DMS153 treated with DMSO at 0.1 percent for 48 hours (cell line): ENCODE results near the gene HPS4.
"Not testable (repeated sequence)": the region's sequence is repeated elsewhere in the genome, so short reads cannot be mapped to it uniquely, and the experiment has no call there.

Experiments used
- DNase-seq: peaks from one replicate; lab custom pipeline; 2025; ENCODE audit not compliant: unreplicated experiment; lab: John Stamatoyannopoulos, UW

The HPS4 gene

DNA sequence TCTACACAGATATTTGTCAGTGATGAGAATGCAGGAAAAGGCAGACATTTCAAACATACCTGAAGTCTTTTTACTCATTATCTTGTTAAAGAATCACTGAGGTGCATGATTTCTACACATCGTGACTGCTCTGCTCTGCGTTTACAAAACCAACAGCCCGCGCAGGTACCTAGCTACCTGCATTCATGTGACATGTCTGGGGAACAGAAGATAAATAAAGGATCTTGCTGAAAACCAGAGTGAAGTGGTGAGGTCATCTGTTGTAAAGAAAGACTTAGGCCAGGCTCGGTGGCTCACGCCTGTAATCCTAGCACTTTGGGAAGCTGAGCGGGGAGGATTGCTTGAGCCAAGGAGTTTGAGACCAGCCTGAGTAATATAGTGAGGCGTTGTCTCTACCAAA lies 38.8 kb downstream of the HPS4 start:
- DNase-seq: peak; percentile 12

- DNase-seq: no peak
These were observed 39.5 kb downstream of the HPS4 start for GRCh38 chr22:26443901-26444690.

GRCh38 chr22:26442086-26442756 lies 41.4 kb downstream of the HPS4 start:
- no peak for DNase-seq

GRCh38 chr22:26439559-26439958 lies 44.0 kb downstream of the HPS4 start:
- DNase-seq: no peak

DNA sequence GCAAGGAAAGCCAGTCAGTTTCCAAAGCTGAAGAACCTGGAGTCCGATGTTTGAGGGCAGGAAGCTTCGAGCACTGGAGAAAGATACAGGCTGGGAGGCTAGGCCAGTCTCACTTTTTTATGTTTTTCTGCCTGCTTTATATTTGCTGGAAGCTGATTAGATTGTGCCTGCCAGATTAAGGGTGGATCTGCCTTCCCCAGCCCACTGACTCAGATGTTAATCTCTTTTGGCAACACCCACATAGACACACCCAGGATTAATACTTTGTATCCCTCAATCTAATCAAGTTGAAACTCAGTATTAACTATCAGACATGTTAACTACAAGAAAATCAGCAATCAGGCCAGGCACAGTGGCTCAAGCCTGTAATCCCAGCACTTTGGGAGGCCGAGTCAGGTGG lies 44.8 kb downstream of the HPS4 start:
- not testable (repeated sequence) for DNase-seq

- DNase-seq: no peak
These were observed 45.7 kb downstream of the HPS4 start for GRCh38 chr22:26437694-26438392.

GRCh38 chr22:26436903-26437515 lies 46.6 kb downstream of the HPS4 start:
- no peak for DNase-seq

GRCh38 chr22:26435327-26436093 lies 48.1 kb downstream of the HPS4 start:
- no peak for DNase-seq

DNA sequence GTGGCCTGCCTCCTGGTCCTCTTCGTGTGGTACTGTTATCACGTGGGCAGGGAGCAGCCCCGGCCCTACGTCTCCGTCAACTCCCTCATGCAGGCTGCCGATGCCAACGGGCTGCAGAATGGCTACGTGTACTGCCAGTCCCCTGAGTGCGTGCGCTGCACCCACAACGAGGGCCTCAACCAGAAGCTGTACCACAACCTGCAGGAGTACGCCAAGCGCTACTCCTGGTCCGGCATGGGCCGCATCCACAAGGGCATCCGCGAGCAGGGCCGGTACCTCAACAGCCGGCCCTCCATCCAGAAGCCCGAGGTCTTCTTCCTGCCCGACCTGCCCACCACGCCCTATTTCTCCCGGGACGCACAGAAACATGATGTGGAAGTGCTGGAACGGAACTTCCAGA lies 49.8 kb downstream of the HPS4 start:
- no peak for DNase-seq

DNA sequence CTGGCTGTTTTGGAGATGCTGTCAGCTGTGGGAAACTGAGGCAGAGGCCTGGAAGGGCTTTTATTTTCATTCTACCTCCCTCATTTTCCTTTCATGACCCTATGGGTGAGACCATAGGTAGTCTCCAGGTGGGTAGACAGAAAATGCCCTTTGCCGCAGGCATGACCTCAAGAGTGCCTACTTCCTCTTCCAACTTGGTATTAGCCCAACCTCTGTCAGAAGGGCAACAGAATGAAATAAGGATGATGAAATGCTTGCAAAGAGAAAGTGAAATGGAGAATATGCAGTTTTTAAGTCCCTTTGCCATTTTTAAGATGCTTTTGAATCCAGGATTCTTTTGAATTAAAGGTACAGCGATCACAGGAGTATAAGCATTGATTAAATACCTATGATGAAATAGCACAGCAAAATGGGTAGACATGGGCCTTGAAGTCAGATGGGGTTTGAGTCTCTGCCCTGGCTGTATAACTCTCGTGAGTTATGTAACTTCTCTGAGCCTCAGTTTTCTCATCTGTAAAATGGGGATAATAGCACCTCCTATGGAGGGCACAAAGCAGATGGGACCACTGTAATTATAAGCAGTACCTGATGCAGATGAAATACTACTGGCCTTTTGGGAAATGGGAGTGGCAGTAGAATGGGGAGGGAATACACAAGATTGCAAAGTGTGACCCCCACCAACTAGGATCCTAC lies 50.8 kb downstream of the HPS4 start:
- no peak for DNase-seq

DNA sequence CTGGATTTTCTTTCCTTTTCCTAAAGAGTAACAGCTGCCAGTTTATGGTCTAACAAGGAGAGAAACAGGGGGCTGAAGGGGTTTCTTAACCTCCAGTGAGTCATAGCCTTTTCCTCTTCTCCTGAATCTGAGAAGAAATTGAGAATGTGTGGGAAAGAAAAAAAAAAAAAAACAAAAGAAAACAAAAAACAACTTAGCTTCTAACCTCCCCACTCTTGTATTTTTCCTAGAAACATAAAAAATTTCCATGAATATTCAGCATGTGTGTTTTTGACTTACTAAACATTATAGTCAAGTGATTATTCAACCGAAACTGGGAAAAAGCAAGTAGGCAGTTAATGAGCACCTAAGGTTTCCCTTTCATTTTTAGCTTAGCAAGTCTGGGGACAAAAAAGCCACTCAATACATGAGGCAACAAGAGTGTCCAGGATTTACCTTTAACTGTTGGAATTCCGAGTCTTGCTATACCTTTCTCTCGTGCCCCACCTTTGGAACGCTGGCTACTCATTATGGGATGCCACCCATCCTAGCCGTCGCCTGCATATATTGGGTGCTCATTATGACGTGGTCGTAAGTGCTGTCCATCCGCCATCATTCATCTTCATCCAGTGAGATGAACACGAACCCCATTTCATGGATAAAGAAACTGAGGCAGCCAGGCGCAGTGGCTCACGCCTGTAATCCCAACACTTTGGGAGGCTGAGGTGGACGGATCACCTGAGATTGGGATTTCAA lies 52.2 kb downstream of the HPS4 start:
- DNase-seq: no peak

- DNase-seq: no peak
These were observed 53.0 kb downstream of the HPS4 start for GRCh38 chr22:26430600-26430999.

- no peak for DNase-seq
These were observed 53.9 kb downstream of the HPS4 start for GRCh38 chr22:26429458-26430286.

DNA sequence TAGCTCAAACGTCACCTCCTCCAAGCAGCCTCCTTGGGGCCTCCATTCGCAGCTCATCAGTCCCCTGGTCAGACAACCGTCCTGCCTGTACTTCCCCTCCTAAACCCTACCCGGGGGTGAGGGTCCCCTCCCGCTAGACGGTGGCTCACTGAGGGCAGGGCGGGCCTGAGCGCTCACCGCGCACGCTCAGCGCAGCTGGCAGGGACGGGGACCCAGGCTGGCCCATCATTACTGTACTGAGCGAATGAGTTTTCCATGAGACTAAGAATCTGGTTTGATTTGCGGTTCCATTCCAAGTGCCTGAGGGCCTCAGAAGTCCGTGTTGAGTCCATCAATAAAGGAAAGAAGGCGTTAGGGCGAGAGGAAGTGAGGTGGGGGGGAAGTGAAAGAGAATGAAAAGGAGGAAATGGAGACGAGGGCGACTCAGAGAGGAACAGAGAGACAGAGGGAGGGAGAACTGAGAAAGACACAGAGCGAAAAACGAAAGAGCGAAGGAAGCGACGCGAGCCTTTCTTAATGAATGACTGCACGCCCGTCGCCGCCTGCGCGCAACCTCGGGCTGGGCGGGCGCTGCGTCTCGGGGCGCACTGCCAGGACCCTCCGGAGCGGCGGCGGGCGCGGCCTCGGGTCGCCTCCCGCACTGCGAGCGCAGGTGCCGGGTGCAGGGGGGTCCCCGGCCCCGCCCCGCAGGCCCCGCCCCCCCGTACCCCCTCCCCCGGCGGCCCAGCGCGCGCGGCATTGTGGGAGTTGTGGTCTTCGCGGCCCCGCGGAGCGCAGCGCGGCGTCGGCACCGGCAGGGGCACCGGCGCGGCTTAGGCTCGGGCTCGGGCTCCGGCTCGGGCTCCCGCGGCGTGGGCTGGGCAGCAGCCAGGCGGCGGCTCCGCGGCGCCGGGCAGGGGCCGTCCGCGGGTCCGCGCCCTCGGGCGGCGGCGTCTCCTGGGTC lies 54.8 kb downstream of the HPS4 start, which contains the start of gene ASPHD2:
TSS of gene ASPHD2 (plus strand) at position 746 of the 943 bp plus-strand sequence. CDS start 4,356 bp downstream, outside the sequence.
- DNase-seq: peak; percentile 43

DNA sequence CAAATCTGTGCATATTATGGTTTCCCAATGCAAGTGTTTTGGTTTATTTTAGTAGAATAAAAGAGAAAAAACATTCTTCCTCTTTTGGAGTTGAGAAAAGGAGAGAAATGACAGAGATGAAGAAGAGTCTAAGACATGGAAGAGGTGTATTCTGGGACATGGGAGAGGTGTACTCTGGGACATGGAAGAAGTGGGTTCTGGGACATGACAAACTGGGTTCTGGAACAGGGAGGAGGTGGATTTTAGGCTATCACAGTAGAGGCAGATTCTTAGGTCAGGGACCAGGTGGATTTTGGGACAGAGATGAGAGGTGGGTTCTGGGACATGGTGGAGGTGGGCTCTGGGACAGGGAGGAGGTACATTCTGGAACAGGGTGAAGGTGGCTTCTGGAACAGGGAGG lies 56.7 kb downstream of the HPS4 start:
- DNase-seq: no peak

DNA sequence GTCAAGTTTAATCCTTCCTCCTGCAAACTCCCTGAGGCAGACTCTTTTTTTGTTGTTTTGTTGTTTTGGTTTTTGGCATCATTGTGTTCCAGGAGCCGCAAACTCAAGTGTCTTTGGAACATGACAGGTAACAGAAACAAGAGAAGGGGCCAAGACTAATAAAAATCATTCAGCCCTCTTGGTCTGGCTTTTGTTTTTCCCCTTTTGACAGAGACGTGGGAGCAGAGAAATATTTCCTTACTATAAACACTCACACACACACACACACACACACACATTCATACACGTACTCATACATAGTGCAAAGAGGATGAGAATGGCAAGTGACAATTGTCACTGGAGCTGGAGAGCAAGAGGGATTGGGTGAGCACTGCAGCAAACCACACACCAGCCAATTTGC lies 65.0 kb downstream of the HPS4 start:
- DNase-seq: no peak

DNA sequence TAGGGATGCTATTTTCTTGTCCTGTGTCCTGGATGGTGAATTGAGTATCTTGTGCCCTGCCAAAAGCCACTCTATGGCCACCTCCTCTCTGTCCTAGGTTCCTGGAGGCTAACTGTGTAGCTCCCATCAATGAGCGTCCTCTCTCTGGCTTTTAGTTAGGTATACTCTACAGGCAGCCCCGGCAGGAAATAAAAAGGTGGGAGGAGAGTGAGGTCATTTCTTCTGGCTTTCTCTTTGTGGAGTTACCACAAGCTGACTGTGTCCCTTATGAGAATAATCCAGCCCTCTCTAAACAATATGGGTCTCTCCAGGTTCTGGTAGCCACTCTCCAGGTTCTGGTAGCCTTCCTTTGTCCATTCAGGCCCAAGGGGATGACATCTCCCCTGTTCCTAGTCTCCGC lies 66.2 kb downstream of the HPS4 start:
- no peak for DNase-seq
